Hepatocyte (in vitro differentiated cells): Measurements from ENCODE around the gene AKT1. TPM values are rescaled to one million over a fixed set of nuclear protein-coding genes. Genes with fewer than 3 reads are reported as not detected.
A peak's percentile ranks its signal among the peaks of the same experiment; 100 is the strongest.

Experiments
- DNase-seq: peaks from one replicate; pipeline ENCODE4 v3.0.0-alpha.2; 2016; ENCODE audit warnings: low spot score
- H2AFZ ChIP-seq: fragments of 200-600 bp; sonication (generic); 2 replicates; pipeline ENCODE4 v1.6.0; 2016; ENCODE audit warnings: antibody characterized with exemption, mild to moderate bottlenecking
- H3K27ac ChIP-seq: fragments of 200-600 bp; sonication (generic); 2 replicates; pipeline ENCODE4 v1.5.1; 2016; ENCODE audit warnings: mild to moderate bottlenecking
- H3K27me3 ChIP-seq: fragments of 200-600 bp; sonication (generic); 2 replicates; pipeline ENCODE4 v1.6.1; 2016
- H3K36me3 ChIP-seq: fragments of 200-600 bp; sonication (generic); replicated peaks from 2 replicates; pipeline ENCODE4 v1.5.1; 2016; ENCODE audit warnings: low read depth; ENCODE audit not compliant: insufficient read depth
- H3K4me1 ChIP-seq: fragments of 200-600 bp; sonication (generic); 2 replicates; pipeline ENCODE4 v1.5.1; 2016; ENCODE audit warnings: mild to moderate bottlenecking, moderate library complexity; ENCODE audit not compliant: insufficient read depth
- H3K4me2 ChIP-seq: fragments of 200-600 bp; sonication (generic); 2 replicates; pipeline ENCODE4 v1.6.0; 2016
- H3K4me3 ChIP-seq: fragments of 200-600 bp; sonication (generic); 2 replicates; pipeline ENCODE4 v1.5.1; 2016; ENCODE audit warnings: mild to moderate bottlenecking
- H3K79me2 ChIP-seq: fragments of 200-600 bp; sonication (generic); 2 replicates; pipeline ENCODE4 v1.6.0; 2017; ENCODE audit warnings: mild to moderate bottlenecking
- H3K9me2 ChIP-seq: fragments of 200-600 bp; sonication (generic); replicated peaks from 2 replicates; pipeline ENCODE4 v1.6.0; 2017; ENCODE audit warnings: mild to moderate bottlenecking; ENCODE audit not compliant: insufficient read depth
- H3K9me3 ChIP-seq: fragments of 200-600 bp; sonication (generic); 2 replicates; pipeline ENCODE4 v1.5.1; 2016; ENCODE audit warnings: low read depth, mild to moderate bottlenecking
- H4K20me1 ChIP-seq: fragments of 200-600 bp; sonication (generic); 2 replicates; pipeline ENCODE4 v1.6.0; 2016; ENCODE audit warnings: mild to moderate bottlenecking; ENCODE audit not compliant: insufficient read depth, poor library complexity, severe bottlenecking
- CTCF ChIP-seq: fragments of 200-600 bp; sonication (generic); IDR thresholded peaks from 2 replicates; pipeline ENCODE4 v1.5.1; 2016; ENCODE audit warnings: antibody characterized with exemption, mild to moderate bottlenecking; ENCODE audit not compliant: poor library complexity
- EZH2 ChIP-seq: fragments of 200-600 bp; sonication (generic); IDR thresholded peaks from 2 replicates; pipeline ENCODE4 v1.6.1; 2016; ENCODE audit warnings: antibody characterized with exemption, mild to moderate bottlenecking, borderline replicate concordance
- EZH2phosphoT487 ChIP-seq: fragments of 200-600 bp; sonication (generic); IDR thresholded peaks from one replicate; pipeline ENCODE4 v1.6.1; 2018; ENCODE audit warnings: antibody characterized with exemption, mild to moderate bottlenecking, low read depth, moderate library complexity; ENCODE audit not compliant: unreplicated experiment, severe bottlenecking
- WGBS: methylation state at CpG from one replicate; pipeline ENCODE4 v1.1.6; 2016; ENCODE audit warnings: low lambda C conversion rate; ENCODE audit errors: missing lambda C conversion rate; 5-methylcytosine and 5-hydroxymethylcytosine counted together
- polyA plus RNA-seq: library from polyadenylated mRNA; unstranded; fragments of >200 nt; fragmentation: Nextera tagmentation; extraction: Ambion mirVana; gene quantifications from 2 replicates; pipeline ENCODE4 v1.2.1, GENCODE V29; 2016
- total RNA-seq: library from RNA; depleted of rRNA; stranded (reverse); fragments of >200 nt; gene quantifications from 2 replicates; pipeline ENCODE4 v1.2.3, GENCODE V29; 2014

The AKT1 gene
- total and polyA plus RNA-seq, 2 experiments from 2014 or later = 124 to 159 TPM

- 97% methylated on average over 28 of the region's 34 CpGs for WGBS
- H3K9me3 ChIP-seq = no peaks in the 10 kb centered on the region
- H2AFZ ChIP-seq = no peak overlapping the region
- H3K9me2 ChIP-seq = no peaks in the 10 kb centered on the region
- DNase-seq = no peak
- no peaks in the 10 kb centered on the region for H3K36me3 ChIP-seq
- no peak overlapping the region for H3K27ac ChIP-seq
- no peak overlapping the region for H3K4me3 ChIP-seq
- TF ChIP-seq CTCF (no peak), EZH2 (no peak), EZH2phosphoT487 (no peak)
- H4K20me1 ChIP-seq = no peaks in the 10 kb centered on the region
- H3K27me3 ChIP-seq = no peaks in the 10 kb centered on the region
- H3K79me2 ChIP-seq = no peaks in the 10 kb centered on the region
- H3K4me1 ChIP-seq = peaks cover 4% of the 10 kb centered on the region
- no peak overlapping the region for H3K4me2 ChIP-seq
Observed at GRCh38 chr14:104771918-104772706, 23.4 kb downstream of the AKT1 start.

- Histone ChIP-seq H4K20me1 (no peaks in the 10 kb centered on the region), H3K9me3 (no peaks in the 10 kb centered on the region), H3K4me2 (no peak overlapping the region), H3K9me2 (no peaks in the 10 kb centered on the region), H3K27ac (no peak overlapping the region), H3K27me3 (no peaks in the 10 kb centered on the region), H3K36me3 (no peaks in the 10 kb centered on the region), H2AFZ (no peak overlapping the region), H3K4me1 (peaks cover 4% of the 10 kb centered on the region), H3K79me2 (no peaks in the 10 kb centered on the region), H3K4me3 (no peak overlapping the region)
- no peak for DNase-seq
- TF ChIP-seq CTCF = no peak
- TF ChIP-seq EZH2 = no peak
- no peak for TF ChIP-seq EZH2phosphoT487
- 100% methylated on average over 4 of the region's 4 CpGs for WGBS
Observed at GRCh38 chr14:104771374-104771773, 24.2 kb downstream of the AKT1 start.

- H2AFZ ChIP-seq = no peak overlapping the region
- peak; percentile 43 for TF ChIP-seq CTCF
- TF ChIP-seq EZH2 = no peak
- TF ChIP-seq EZH2phosphoT487 = no peak
- 98% methylated on average over 5 of the region's 5 CpGs for WGBS
- no peaks in the 10 kb centered on the region for H3K36me3 ChIP-seq
- no peak overlapping the region for H3K4me3 ChIP-seq
- no peaks in the 10 kb centered on the region for H4K20me1 ChIP-seq
- no peak overlapping the region for H3K27ac ChIP-seq
- H3K4me1 ChIP-seq = peaks cover 4% of the 10 kb centered on the region
- DNase-seq = no peak
- no peak overlapping the region for H3K4me2 ChIP-seq
- no peaks in the 10 kb centered on the region for H3K9me3 ChIP-seq
- H3K9me2 ChIP-seq = no peaks in the 10 kb centered on the region
- H3K79me2 ChIP-seq = no peaks in the 10 kb centered on the region
- H3K27me3 ChIP-seq = no peaks in the 10 kb centered on the region
Observed at GRCh38 chr14:104770851-104771272, 24.7 kb downstream of the AKT1 start.
